ENCODE results near the gene SLC27A1.
"Not testable (repeated sequence)": the region's sequence is repeated elsewhere in the genome, so short reads cannot be mapped to it uniquely, and the experiment has no call there.

The SLC27A1 gene

DNA sequence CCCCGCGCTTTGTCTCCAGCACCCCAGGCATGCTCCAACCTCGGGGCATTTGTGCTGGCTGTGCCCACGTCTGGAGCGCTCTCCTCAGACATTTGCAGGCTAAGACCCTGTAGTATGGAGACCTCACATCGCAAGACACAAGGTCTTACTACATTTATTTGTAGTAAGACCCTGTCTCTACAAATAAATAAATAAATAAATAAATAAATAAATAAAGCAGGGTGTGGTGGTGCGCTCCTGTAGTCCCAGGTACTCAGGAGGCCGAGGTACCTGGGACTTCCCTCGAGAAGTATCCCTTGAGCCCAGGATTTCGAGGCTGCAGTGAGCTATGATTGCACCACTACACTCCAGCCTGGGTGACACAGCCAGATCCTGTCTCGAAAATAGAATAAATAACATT, 14.2 kb upstream of the SLC27A1 start:
- DNase-seq (ENCODE audit: low spot score), result no peak

DNA sequence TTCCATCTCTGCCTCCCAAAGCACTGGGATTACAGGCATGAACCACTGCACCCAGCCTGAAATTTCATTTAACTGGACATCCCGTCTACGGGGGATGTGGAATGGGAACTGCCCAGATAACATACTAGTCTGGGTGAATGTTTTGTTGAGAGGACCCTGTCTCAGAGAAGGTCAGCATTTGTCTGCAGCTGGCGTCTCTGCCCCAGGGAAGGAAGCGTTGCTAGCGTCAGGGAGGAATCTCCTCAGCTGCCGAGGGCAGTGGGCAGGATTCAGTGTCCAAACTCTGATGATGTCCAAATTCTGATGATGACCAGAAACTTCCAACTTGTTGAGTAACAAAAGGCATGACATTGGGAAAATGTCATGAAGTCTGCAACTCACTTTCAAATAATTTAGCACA, 12.7 kb upstream of the SLC27A1 start:
- DNase-seq (ENCODE audit: low spot score), result no peak

DNA sequence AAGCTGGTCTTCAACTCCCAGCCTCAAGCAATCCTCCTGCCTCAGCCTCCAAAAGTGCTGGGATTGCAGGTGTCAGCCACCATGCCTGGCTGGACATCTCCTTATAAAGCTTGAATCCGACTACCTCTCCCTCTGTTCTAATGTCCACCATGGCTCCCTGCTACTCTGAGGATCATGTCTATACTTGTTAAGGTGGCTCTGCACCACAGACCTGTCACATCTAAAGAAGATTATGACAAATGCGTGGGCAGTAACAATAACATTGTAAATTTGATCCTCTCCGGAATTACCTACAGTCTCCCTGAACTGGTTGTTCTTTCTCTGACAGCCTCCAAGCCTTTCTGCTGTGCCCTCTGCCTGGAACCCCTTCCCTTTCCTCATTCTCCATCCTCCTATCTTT, 11.4 kb upstream of the SLC27A1 start:
- DNase-seq (ENCODE audit: low spot score), result no peak

DNA sequence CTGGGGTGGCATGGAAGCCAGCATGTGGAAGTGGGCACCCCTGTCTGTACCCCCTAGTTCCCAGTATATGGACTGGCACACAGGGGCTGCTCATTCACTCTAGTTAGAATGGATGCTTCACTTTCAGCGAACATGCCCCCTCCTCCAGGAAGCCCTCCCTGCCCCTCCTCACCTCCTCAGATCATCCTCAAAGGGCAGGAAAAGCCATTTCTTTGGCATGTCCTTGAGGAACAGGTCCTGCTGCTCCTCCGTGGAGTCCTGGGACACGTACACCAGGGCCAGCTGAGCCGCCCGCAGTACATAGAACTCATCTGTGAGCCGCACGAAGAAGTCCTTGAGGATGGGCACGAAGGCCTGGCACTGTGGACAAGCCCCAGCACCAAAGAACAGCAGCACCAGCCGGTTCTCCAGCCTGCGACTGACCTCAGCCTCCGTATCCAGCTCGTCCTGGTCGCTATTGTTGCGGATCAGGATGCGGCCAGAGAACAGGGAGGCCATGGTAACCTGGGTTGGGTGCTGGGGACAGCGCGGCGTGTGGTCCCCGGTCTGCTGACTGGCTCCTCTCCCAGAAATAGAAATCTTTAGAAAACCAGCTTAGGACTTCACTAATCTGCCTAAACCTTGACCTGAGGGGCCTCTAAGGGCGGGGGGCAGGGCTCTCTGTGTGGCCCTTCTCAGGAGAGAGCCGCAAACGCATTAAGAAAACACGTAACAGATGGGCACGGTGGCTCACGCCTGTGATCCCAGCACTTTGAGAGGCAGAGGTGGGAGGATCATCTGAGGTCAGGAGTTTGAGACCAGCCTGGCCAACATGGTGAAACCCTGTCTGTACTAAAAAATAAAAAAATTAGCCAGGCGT, 9.7 kb upstream of the SLC27A1 start, which contains the start of gene NXNL1:
Gene NXNL1, minus strand, starts transcription at position 555 of the 859 bp plus-strand sequence. Its CDS starts 57 bp downstream, at position 498.
- no peak for DNase-seq (ENCODE audit: low spot score)

DNA sequence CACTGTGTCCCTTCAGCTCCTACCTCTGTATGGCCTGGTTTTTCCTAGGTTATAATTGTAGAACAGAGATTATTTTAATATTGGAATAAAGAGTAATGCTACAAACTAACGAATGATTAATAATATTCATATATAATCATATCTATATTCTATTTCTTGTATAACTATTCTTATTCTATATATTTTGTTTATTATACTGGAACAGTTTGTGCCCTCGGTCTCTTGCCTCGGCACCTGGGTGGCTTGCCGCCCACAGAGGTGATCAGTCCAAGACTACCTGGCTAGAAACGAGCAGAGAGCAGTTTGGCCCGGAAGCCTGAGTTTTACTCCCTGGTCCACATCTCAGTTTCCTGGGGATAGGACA, 3.9 kb upstream of the SLC27A1 start:
- DNase-seq (ENCODE audit: low spot score), result no peak

DNA sequence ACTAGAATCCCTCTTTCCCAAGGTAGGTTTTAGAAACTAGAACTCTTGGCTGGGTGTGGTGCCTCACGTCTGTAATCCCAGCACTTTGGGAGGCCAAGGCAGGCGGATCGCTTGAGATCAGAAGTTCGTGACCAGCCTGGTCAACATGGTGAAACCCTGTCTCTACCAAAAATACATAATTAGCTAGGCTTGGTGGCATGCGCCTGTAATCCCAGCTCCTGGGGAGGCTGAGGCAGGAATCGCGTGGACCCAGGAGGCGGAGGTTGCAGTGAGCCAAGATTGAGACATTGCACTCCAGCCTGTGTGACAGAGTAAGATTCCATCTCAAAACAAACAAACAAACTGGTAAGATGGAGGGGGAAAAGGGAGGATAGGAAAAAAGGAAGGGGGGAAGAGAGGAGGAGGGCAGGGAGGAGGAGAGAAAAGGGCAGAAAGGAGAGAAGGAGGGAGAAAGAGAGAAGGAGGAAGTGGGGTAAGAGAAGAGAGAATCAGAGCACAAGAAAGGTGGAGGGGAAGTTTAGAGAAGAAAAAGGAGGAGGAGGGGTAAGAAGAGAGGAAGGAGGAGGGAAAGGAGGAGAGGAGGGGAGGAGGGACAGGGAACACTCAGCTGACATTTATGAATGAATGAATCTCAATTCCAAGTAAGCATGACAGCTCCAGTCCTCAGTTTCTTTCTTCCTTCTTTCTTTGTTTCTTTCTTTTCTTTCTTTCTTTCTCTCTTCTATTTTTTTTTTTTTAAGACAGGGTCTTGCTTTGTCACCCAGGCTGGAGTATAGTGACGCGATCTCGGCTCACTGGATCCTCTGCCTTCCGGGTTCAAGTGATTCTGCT, 2.6 kb upstream of the SLC27A1 start:
- no peak for DNase-seq (ENCODE audit: low spot score)

DNA sequence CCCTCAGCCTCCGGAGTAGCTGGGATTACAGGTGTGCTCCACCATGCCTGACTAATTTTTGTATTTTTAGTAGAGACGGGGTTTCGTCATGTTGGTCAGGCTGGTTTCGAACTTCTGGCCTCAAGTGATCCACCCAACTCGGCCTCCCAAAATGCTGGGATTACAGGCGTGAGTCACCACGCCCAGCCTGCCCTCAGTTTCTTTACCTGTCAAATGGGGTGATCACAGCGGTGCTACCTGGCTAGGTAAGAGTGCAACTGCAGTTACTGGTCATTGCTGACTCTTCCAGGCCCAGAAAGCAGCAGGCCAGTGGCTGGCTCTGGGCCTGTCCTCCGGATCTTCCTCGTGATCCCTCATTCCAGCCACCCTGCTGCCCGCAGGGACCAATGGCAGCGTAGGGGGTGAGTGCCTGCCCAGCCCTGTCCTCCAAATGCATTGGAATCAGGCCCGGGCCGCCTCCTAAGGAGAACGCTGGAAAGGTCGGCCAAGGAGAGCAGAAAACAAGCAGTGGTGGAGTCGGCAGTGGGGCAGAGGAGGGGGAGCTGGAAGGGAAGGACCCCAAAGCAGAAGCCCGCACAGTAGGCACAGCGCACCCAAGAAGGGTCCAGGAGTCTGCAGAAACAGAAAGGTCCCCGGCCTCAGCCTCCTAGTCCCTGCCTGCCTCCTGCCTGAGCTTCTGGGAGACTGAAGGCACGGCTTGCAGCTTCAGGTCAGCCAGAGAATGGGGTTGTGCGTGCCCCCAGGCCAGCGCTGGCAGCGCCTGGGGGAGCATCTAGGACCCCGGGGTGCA, 1.8 kb upstream of the SLC27A1 start:
- no peak for DNase-seq (ENCODE audit: low spot score)

DNA sequence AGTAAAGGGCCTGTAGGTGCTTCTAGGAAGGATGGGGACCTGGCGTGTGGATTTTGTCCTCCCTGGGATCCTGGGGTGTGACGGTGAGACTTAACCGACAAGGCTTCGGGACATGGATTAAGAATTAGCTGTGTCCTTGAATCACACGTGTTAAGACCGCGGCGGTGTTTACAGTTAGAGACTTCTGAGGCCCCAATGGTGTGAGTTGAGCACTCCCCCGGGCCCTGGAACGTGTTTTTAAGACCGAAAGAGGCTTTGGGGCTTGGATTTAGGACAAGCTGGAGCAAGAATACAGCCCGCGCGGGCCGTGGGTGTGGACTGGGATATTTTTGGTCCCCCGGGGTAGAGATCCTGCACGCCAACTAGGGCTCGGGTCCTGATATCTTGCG, 1.2 kb upstream of the SLC27A1 start:
- no peak for DNase-seq (ENCODE audit: low spot score)

DNA sequence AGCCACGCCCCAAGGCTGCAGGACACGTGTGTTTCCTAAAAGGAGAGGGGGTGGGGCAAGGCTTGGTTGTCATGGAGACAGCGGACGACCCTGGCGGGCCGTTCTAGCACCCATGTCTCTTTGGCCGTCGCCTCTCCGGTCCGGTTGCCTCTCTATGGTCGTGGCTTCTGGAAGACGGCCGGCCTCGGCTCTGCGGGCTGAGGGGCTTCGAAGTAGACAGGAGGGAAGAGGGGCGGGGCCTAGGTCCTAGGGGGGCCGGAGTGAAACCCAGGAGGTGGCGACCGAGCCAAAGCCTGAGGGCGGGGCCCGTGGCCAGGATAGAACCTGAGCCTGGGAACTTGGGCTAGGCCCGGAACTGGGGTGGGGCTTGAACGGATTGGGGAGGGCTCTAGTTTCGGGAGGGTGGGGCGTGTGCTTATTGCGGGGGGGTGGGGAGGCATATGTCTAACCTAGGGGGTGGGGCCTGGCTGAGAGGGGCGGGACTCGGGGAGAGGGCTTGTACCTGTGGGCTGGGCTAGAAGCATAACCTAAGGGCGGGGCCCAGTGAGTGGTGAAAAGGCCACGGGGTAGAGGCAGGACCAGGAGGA, 750 bp upstream of the SLC27A1 start:
- peak; percentile 95 for DNase-seq (ENCODE audit: low spot score)

DNA sequence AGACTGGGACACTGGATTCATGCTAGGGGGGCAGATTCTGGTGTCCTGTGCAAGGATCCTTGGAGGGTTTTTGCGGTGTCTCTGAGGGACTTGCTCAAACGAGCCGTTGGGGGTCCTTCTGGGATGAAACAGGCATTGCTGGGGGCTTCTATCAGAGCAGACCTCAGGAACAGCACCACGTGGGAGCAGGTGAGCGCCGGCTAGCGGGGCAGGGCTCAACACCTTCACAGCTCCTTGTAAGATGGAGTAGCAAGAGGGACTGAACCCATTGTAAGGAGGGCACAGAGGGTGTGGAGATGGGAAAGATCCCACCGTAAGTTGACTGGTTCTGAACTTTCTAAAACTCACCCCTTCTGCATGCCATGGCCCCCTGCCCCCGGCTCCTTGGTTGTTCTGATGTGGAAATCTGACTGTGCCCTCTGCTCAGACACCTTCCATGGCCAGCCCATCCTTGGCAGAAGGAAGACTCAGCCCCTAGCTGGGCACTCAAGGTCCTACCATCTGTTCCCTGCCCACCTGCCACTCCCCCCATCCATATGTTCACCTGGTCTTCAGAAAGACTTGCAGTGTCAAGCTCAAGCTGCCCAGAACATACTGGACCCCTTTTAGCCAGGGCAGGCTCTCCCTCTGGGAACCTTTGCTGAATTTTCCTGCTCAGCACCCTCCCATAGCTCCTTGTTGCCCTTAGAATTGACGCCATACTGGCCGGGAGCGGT, 1.2 kb downstream of the SLC27A1 start:
- DNase-seq (ENCODE audit: low spot score), result no peak

DNA sequence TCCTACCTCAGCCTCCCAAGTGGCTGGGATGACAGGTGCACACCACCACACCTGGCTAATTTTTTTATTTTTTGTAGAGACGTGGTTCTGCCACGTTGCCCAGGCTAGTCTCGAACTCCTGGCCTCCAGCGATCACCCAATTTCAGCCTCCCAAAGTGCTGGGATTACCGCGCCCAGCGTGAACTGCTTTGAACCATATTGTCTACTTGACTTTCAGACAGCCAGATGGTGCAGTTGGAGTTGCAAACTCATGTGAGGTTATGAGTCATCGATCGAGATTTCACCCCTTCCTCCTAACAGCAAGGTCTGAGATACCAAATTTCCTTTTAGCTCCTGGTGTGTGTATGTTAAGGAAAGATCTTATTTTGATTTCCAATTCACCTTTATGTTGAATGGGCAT, 2.7 kb downstream of the SLC27A1 start:
- no peak for DNase-seq (ENCODE audit: low spot score)

DNA sequence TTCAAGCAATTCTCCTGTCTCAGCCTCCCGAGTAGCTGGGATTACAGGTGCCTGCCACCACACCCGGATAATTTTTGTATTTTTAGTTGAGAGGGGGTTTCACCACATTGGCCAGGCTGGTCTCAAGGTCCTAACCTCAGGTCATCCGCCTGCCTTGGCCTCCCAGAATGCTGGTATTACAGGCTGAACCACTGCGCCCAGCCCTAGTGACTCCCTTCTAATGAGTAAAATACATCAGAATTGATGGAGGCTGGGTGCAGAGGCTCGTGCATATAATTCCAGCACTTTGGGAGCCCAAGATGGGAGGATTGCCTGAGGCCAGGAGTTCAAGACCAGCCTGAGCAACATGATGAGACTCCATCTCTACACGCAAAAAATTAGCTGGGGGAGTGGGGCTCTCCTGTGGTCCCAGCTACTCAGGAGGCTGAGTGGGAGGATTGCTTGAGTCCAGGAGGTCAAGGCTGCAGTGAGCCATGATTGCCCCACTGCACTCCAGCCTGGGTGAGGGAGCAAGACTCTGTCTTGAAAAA, 4.8 kb downstream of the SLC27A1 start:
- not testable (repeated sequence) for DNase-seq (ENCODE audit: low spot score)

DNA sequence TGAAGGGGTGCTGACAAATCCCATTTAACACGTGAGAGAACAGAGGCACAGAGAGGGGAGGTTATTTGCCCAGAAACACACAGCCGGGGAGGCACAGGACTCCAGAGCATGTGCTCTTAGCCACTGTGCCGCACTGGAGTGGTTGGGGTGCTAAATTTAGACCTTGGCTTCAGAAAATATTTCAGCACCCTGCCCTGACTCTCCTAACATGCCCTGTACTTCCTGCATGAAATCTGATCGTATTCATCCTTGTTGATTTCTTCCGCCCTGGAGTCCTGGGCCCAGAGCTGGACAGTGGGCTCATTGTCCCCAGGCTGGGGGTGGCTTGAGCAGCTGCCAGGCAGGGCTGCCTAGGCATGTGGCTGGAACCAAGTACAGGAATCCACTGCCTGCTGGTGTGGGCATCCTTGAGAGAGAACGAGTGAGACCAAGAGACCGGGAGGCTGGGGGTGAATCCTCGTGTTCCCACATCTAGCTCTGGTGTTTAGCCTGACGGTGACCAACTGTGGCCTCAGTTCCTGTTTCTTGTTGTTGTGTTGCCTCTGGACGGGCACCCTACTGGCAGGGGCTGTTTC, 5.3 kb downstream of the SLC27A1 start:
- no peak for DNase-seq (ENCODE audit: low spot score)

DNA sequence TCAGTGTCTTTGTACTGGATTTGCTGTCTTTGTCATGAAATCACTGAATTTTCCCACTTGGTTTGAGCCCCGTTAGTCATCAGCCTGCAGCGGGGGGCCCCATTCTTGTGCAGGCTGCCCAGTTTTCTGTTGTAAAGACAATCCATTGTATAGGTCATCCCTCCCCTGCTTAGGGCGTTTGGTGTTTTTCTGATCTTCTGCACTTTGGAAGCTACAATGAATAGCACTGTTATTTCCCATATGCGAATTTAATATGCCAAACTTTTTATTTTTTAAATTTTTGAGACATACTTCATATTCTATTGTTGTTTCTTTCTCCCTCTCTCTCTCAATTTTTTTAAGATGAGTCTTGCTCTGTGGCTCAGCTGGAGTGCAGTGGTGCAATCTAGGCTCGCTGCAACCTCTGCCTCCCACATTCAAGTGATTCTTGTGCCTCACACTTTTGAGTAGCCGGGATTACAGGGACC, 9.0 kb downstream of the SLC27A1 start:
- no peak for DNase-seq (ENCODE audit: low spot score)

DNA sequence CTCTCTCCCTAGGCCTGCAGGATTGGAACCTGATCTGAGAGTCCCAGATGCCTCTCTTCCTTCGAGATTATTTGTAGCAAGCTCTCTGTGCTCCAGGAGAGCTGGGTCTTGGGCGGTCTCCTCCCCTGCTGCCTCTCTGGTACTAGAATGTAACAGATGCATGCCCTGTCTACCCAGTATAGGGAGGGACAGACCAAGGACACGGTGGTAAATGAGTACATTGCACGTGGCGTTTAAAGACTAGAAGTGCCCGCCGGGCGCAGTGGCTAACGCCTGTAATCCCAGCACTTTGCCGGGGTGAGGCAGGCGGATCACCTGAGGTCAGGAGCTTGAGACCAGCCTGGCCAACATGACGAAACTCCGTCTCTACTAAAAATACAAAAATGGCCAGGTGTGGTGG, 11.7 kb downstream of the SLC27A1 start:
- no peak for DNase-seq (ENCODE audit: low spot score)

DNA sequence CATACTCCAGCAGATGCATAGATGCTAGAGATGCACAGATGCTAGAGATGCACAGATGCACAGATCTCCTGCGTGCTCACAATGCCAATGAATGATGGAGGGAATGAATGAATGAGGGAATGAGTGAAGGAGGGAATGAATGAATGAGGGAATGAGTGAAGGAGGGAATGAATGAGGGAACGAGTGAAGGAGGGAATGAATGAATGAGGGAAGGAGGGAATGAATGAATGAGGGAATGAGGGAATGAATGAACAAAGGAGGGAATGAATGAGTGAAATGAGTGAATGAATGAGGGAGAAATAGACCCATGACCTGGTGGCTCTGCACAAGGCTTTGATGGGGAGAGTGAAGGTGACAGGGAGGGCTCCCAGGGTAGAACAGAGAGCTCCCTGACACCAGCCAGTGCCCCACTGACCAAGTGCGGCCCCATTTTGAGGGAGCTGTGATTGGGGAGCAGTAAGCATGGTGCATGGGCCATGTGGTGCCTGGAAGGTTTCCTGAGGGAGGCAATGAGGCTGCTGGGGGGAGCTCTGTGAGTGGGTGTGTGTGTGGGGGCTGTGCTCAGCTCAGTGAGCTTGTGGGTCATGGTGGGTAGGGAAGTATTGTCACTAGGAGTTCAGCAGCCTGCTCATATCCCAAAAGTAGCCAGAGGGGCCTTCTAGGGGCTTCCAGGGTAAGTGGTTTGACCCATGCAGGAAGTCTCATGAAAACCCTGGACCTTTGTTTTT, 12.7 kb downstream of the SLC27A1 start:
- DNase-seq (ENCODE audit: low spot score), result no peak

DNA sequence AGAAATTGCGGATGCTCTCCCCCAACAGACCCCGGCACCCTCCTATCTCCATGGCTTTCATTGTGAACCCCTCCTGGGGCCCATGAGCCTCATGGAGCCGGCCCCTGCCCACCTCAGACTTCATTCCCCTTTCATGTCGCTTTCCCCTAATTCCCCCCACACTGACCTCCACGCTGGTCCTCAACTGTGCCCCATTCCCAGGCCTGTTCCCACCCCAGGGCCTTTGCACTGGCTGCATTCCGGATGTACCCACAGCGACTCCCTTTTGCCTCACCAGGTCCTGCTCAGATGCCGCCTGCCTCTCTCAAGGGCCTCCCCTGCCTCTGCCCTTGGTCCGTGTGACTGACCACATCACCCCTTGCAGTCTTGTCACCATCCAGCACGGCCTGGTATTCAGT, 13.3 kb downstream of the SLC27A1 start:
- no peak for DNase-seq (ENCODE audit: low spot score)

DNA sequence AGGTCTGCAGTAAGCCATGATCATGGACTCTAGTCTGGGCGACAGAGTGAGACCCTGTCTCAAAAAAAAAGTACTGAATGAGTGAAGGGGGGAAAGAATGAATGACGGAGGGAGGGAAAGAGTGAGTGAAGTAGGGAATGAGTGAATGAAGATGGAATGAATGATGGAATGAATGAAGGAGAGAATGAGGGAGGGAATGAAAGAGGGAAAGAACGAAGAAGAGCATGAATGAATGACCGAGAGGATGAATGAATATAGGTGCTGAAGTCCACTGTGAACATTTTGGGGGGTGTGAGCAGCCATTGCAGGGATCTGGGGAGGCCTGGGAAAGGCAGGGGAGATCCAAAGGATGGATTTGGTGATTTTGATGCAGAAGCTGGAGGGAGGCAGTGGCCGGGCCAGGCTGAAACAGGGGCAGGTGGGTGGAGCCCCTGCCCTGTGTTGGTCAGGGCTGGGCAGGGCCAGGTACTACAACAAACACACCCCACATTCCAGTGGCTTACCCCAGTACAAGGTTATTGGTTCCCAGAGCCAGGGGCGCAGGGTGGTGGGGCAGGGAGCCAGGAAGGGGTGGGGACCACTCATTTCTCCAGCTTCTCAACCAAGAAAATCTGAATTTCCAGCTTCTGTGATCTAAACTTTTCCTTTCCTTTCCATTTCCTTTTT, 14.3 kb downstream of the SLC27A1 start:
- no peak for DNase-seq (ENCODE audit: low spot score)

DNA sequence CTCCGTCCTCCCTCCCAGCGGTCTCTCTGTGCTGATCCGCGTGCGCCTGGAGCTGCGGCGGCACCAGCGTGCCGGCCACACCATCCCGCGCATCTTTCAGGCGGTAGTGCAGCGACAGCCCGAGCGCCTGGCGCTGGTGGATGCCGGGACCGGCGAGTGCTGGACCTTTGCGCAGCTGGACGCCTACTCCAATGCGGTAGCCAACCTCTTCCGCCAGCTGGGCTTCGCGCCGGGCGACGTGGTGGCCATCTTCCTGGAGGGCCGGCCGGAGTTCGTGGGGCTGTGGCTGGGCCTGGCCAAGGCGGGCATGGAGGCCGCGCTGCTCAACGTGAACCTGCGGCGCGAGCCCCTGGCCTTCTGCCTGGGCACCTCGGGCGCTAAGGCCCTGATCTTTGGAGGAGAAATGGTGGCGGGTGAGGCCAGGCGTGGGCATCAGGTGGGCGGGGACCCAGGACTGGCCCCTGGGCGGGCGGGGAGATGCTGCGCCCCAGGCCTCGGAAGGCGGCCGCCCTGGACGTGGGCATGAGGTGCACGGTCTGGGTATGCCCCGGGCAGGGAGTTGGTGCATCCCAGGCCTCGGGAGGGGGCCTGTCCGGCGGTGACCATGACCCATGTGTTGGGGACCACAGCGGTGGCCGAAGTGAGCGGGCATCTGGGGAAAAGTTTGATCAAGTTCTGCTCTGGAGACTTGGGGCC, 16.4 kb downstream of the SLC27A1 start:
- DNase-seq (ENCODE audit: low spot score), result no peak

All from NAMALWA (cell line).